GM23338 (cell line): ENCODE data around the gene DCPS.

Experiments
- CREB1 ChIP-seq: fragments of 250-450 bp; sonication (Bioruptor Pico); IDR thresholded peaks from 2 replicates; pipeline ENCODE4 v1.5.0; 2020; ENCODE audit warnings: low read depth, mild to moderate bottlenecking, moderate library complexity
- ETS1 ChIP-seq: IDR thresholded peaks from 2 replicates; pipeline ENCODE4 v1.6.1; 2016; ENCODE audit warnings: antibody characterized with exemption
- EZH2 ChIP-seq: fragments of 200-600 bp; sonication (generic); IDR thresholded peaks from one replicate; pipeline ENCODE4 v1.8.0; 2017; ENCODE audit warnings: antibody characterized with exemption, mild to moderate bottlenecking, low read depth; ENCODE audit not compliant: unreplicated experiment
- EZH2phosphoT487 ChIP-seq: fragments of 200-600 bp; sonication (generic); IDR thresholded peaks from one replicate; pipeline ENCODE4 v1.8.1; 2018; ENCODE audit warnings: antibody characterized with exemption; ENCODE audit not compliant: unreplicated experiment
- JUNB ChIP-seq: IDR thresholded peaks from one replicate; pipeline ENCODE4 v1.6.1; 2016; ENCODE audit warnings: antibody characterized with exemption; ENCODE audit not compliant: unreplicated experiment
- POLR2AphosphoS5 ChIP-seq: IDR thresholded peaks from 2 replicates; pipeline ENCODE4 v1.6.1; 2016; ENCODE audit warnings: antibody characterized with exemption, low read depth
- STAT1 ChIP-seq: IDR thresholded peaks from one replicate; pipeline ENCODE4 v1.6.1; 2016; ENCODE audit warnings: antibody characterized with exemption; ENCODE audit not compliant: unreplicated experiment
- TF ChIP-seq, protein P1 (sequence below), 2 experiments: fragments of 200-600 bp in 1 of 2; sonication (generic) in 1 of 2; conservative IDR thresholded peaks; 2 replicates each; pipeline versions ENCODE4 v1.5.1 to v1.6.1; 2016 to 2017; ENCODE audit warnings: antibody characterized with exemption in 2 of 2, low read depth in 2 of 2, mild to moderate bottlenecking in 2 of 2, moderate library complexity in 1 of 2
- TF ChIP-seq, protein P2 (sequence below): IDR thresholded peaks from one replicate; pipeline ENCODE4 v1.6.1; 2018; ENCODE audit warnings: antibody characterized with exemption; ENCODE audit not compliant: unreplicated experiment

- TF ChIP-seq POLR2AphosphoS5 (no peak), EZH2 (no peak), CREB1 (CRISPR knock-in tag) (no peak), EZH2phosphoT487 (no peak), JUNB (no peak), STAT1 (no peak), ETS1 (no peak)
- TF ChIP-seq, protein P1, sequence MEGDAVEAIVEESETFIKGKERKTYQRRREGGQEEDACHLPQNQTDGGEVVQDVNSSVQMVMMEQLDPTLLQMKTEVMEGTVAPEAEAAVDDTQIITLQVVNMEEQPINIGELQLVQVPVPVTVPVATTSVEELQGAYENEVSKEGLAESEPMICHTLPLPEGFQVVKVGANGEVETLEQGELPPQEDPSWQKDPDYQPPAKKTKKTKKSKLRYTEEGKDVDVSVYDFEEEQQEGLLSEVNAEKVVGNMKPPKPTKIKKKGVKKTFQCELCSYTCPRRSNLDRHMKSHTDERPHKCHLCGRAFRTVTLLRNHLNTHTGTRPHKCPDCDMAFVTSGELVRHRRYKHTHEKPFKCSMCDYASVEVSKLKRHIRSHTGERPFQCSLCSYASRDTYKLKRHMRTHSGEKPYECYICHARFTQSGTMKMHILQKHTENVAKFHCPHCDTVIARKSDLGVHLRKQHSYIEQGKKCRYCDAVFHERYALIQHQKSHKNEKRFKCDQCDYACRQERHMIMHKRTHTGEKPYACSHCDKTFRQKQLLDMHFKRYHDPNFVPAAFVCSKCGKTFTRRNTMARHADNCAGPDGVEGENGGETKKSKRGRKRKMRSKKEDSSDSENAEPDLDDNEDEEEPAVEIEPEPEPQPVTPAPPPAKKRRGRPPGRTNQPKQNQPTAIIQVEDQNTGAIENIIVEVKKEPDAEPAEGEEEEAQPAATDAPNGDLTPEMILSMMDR (conservative IDR thresholded peaks at IDR 0.05; ENCODE audit: low read depth in 2 of 2), result no peak
- TF ChIP-seq, protein P2, sequence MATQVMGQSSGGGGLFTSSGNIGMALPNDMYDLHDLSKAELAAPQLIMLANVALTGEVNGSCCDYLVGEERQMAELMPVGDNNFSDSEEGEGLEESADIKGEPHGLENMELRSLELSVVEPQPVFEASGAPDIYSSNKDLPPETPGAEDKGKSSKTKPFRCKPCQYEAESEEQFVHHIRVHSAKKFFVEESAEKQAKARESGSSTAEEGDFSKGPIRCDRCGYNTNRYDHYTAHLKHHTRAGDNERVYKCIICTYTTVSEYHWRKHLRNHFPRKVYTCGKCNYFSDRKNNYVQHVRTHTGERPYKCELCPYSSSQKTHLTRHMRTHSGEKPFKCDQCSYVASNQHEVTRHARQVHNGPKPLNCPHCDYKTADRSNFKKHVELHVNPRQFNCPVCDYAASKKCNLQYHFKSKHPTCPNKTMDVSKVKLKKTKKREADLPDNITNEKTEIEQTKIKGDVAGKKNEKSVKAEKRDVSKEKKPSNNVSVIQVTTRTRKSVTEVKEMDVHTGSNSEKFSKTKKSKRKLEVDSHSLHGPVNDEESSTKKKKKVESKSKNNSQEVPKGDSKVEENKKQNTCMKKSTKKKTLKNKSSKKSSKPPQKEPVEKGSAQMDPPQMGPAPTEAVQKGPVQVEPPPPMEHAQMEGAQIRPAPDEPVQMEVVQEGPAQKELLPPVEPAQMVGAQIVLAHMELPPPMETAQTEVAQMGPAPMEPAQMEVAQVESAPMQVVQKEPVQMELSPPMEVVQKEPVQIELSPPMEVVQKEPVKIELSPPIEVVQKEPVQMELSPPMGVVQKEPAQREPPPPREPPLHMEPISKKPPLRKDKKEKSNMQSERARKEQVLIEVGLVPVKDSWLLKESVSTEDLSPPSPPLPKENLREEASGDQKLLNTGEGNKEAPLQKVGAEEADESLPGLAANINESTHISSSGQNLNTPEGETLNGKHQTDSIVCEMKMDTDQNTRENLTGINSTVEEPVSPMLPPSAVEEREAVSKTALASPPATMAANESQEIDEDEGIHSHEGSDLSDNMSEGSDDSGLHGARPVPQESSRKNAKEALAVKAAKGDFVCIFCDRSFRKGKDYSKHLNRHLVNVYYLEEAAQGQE, result no peak
These were observed 71.9 kb downstream of the DCPS start for GRCh38 chr11:126375726-126376125.
